Fibroblast of skin of left biceps (primary cell): Measurements from ENCODE around the gene CDK18.

Experiments used
- DNase-seq, 2 experiments: peaks; one replicate each; pipeline ENCODE4 v3.0.0-alpha.2; 2013; ENCODE audit warnings: low read depth in 2 of 2

Gene CDK18

DNA sequence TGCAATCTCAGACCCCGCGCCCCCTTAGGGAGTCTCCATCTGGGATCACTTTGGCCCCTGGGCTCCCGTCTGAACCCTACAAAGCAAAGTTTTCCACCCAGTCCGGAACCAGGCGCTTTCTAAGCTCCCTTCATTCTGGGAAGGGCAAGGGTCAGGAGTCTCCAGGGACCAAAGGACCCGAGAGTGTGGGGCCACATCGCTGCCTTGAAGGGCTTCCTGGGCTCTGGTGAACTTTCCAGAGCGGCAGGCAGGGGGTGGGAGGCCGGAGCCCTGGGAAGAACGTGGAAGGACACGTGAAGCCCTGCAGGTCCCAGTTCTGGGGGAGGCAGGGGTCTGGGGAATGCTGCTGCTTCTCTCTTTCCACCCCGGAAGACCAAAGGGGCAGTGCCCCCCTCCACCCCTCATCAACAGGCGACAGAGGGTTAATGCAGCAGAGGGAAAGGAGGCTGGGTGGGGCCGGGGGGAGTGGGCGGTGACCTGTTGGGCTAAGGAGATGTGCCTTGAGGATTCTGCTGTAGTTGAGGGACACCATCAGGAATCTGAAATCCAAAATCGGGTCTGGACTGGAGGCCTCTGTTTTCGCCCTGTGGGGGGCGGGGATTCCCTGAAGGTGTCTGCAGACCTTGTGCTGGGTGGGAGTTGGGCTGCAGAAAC lies 734 bp downstream of the CDK18 start:
- DNase-seq: no peak

DNA sequence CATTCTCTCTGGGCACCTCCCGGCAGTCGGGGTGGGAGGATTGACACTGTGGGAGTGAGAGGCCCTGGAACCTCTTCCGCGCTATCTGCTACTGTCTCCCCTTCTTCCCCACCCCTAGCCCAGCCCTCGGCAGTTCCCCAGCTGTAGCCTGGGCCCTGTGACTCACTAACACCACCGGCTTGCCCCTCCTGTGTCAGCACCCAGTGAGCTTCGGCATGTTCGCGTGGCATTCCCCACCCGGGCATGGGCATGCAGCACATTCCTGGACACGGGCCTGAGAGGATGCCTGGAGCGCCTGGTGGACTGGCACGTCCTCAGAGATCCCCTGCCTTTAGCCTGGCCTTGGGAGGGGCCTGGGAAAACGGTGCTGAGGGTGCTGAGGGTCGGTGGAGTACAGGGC lies 1.3 kb downstream of the CDK18 start:
- no peak for DNase-seq

GRCh38 chr1:205506409-205507200 lies 2.1 kb downstream of the CDK18 start:
- no peak for DNase-seq

GRCh38 chr1:205508227-205508714 lies 3.8 kb downstream of the CDK18 start:
- DNase-seq: no peak

DNA sequence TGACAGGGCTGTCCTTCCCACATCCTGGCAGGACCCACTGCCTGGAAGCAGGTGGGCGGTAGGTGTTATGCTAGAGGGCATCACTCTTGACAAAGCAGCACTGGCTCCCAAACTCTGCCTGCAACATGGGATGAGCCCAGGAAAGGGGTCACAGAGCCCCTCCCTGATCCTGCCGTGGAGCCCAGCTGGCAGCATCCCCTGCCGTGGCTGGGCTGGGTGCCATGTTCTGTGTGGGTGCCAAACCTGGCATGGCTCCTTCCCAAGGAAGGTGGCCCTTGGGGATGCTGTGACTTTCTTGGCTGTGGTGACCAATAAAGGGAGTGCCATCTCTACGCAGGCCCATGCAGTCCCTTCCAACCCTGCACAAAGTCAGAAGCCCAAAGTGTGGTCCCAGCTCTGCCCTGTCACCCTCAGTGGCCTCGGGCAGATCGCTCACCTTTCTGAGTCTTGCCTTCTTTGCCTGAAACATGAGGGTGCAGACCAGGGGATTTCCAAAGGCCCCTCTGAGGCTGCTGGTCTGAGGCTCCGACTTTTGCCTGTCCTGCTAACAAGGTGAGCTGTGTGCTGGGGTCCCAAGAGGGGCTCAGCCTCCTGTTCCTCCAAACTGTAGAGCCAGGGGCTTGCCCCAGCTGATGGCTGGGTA lies 6.0 kb downstream of the CDK18 start:
- DNase-seq: no peak

DNA sequence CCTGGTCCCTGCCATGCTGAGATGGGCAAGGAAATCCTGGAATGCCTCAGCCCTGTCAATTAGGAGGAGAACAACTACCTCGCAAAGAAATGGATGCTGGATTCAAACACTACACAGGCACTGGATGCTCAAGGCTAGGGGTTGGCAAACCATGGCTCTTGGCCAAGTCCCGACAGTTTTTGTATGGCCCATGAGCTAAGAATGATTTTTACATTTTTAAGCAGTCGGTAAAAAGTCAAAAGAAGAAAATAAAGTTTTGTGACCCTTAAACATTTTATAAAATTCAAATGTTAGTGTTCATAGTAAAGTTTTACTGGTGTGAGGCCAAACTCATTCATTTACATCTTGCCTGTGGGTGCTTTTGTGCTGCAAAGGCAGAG lies 6.5 kb downstream of the CDK18 start:
- DNase-seq: no peak

GRCh38 chr1:205512059-205513045 lies 7.9 kb downstream of the CDK18 start:
- no peak for DNase-seq

GRCh38 chr1:205513774-205514173 lies 9.3 kb downstream of the CDK18 start:
- no peak for DNase-seq

DNA sequence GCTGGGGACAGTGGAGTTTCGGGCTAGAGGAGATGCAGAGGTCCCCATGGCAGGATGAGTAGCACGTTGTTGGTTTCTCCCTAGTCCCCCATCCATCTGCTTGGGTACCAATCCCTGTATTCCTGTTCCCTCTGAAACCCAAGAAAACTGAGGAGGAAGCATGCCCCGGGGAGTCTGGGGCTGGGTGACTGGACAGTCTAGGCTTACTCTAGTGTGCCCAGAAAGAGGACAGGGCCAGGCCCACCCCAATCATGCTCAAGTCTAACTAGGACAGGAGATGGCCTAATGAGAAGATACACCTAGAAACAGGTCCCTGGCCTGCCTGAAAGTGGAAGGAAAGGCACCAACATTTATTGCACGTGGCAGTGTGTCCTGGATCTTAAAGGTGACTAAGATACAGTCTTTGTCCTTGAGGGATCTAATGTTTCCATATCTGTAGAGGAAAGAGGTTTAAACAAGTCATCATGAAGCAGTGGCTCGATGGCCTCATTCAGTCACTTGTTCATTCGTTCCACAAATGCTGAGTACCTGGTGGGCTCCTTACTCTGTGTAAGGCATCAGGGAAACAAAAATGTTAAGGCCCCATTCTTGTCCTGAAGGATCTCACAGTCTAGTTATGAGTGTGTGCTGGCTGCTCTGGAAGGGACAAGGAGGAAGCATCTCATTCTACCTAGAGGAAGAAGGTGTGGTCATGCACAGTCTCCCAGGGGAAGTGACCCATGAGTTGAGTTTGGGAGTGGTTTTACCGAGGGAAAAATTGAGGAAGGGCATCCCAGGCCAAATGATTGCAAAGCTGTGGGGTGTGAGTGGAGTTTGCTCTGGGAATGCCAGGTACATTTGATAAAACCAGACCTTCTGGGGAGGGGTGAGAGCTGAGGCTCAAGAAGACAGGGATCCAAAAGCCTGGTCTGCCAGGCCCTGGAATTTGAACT lies 10.0 kb downstream of the CDK18 start:
- DNase-seq: no peak

- no peak for DNase-seq
Observed at GRCh38 chr1:205515781-205516253, 11.3 kb downstream of the CDK18 start.

DNA sequence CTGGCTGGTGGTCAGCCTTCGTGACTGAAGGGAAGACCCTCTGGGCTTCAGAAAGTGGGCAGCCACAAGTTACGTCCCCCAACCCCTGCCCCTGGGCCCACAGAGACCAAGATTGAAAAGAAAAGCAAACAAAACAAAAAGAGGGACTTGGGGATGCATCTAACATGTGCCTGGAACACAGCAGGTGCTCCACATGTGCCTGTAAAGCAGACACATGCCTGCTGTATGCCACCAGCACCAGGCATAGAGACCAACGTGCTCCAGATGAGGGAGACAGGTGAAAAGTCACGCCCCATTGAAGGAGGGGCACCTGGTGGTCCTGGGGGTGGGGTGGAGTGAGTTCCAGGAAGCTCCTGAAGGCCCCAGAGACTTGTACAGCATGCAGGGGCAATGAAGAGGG lies 11.9 kb downstream of the CDK18 start:
- no peak for DNase-seq

- DNase-seq: no peak
Observed at GRCh38 chr1:205517288-205517687, 12.8 kb downstream of the CDK18 start.

DNA sequence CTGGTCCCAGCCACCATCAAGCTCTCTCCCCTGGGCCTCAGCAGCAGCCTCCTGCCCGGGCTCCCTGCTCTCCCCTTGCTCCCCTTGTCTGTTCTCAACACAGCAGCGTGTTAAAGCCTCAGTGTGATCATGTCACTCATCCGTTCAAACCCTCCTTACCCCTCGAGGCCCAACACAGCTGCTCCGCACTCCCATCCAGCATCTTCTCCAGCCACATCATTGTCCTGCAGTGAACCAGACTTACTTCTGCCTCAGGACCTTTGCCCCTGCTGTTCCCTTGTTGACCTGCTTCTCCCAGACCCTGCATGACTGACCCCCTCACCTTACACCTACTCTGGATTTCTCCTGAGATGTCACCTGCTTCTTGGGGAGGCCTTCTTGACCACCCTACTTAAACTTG lies 13.3 kb downstream of the CDK18 start:
- DNase-seq: no peak

- no peak for DNase-seq
Observed at GRCh38 chr1:205518661-205519540, 14.4 kb downstream of the CDK18 start.

DNA sequence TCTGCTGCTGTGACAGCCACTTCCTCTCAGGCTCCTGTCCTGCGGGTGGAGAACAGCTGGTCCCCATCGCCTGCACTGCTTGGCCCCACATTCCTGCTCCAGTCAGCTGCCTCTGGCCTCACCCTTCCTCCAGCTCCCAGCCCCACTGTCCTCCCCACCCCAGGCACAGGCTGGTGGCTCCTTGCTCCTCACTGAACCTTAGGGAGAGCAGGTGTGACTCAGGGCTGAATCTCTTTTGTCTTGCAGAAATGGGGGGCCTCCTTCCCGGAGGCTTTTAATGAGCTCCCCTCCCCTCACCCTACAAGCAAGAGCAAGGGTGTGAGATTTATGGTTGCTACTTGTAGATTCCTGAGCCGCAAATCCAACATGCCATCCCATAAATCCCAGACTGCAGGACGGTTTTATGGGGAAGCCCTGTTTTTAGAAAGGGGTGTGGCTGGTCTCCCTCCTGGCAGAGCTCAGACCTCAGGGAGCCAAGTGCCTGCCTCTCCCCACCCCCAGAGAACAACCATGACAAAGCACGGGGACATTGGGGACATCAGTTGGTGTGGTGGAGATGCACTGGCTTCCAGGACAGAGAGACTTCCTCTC lies 15.2 kb downstream of the CDK18 start:
- DNase-seq: no peak

GRCh38 chr1:205520709-205521108 lies 16.2 kb downstream of the CDK18 start:
- no peak for DNase-seq

- no peak for DNase-seq
Observed at GRCh38 chr1:205521686-205522085, 17.2 kb downstream of the CDK18 start.

DNA sequence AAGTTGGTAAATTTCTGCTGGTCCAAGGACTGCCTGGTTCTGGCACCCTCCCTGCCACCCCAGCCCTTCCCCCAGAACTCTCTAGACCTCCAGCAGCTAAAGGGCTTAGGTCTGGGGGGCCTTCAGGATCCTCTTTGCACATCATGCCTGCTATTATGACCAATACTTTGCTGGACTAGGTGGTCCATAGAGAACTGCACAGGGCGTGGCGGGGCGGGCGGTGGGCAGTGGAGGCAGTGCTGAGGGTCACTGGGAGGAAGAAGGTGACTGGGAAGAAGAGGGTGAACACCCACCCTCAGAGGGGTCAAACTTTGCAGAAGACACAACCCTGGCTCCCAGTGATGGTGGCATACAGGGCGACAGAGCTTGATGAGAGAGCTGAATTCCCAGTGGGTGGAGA lies 18.2 kb downstream of the CDK18 start:
- DNase-seq: no peak
